ENCODE measurements around the gene AMDHD2.

The AMDHD2 gene

DNA sequence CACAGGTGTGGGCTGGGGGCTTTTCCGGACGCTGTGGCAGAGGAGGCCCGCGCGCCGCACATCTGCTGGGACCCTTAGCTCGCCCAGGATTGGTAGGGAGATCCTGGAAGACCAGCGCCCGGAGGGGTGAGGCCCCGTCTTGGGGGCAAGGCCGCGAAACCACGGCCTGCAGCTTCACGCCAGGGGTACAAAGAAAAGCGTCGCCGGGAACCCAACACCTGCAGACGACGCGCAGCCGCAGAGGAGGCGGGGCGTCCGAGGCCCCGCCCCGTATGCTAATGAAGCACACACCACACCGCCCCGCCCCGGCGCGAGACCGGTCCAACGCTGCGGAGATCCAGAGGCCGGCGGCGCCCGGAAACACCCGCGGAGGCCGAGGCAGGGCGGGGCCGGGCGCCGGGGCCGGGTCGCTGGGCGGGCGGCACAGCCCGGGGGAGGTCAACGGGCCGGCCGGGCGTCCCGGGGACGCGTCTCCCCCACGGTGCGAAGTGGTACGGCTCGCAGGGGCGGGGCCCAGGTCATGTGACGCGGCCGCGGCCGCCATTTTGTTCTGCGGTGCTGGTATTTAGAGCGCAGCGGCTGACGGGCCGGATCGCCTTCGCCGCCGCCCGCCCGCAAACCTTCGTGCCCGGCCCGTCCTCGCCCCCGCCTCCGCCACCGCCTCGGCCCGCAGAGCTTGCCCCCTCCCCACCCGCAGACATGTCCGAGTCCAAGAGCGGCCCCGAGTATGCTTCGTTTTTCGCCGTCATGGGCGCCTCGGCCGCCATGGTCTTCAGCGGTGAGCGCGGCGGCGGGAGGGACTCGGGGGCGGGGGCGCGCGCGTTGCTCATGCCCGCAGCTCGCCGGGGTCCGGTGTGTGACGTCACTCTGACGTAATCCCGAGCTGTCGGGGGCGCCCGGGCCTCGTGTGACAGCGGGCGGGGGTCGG lies 6.5 kb upstream of the AMDHD2 start, which contains the start of gene ATP6V0C (continued):
- TF ChIP-seq, protein P1, sequence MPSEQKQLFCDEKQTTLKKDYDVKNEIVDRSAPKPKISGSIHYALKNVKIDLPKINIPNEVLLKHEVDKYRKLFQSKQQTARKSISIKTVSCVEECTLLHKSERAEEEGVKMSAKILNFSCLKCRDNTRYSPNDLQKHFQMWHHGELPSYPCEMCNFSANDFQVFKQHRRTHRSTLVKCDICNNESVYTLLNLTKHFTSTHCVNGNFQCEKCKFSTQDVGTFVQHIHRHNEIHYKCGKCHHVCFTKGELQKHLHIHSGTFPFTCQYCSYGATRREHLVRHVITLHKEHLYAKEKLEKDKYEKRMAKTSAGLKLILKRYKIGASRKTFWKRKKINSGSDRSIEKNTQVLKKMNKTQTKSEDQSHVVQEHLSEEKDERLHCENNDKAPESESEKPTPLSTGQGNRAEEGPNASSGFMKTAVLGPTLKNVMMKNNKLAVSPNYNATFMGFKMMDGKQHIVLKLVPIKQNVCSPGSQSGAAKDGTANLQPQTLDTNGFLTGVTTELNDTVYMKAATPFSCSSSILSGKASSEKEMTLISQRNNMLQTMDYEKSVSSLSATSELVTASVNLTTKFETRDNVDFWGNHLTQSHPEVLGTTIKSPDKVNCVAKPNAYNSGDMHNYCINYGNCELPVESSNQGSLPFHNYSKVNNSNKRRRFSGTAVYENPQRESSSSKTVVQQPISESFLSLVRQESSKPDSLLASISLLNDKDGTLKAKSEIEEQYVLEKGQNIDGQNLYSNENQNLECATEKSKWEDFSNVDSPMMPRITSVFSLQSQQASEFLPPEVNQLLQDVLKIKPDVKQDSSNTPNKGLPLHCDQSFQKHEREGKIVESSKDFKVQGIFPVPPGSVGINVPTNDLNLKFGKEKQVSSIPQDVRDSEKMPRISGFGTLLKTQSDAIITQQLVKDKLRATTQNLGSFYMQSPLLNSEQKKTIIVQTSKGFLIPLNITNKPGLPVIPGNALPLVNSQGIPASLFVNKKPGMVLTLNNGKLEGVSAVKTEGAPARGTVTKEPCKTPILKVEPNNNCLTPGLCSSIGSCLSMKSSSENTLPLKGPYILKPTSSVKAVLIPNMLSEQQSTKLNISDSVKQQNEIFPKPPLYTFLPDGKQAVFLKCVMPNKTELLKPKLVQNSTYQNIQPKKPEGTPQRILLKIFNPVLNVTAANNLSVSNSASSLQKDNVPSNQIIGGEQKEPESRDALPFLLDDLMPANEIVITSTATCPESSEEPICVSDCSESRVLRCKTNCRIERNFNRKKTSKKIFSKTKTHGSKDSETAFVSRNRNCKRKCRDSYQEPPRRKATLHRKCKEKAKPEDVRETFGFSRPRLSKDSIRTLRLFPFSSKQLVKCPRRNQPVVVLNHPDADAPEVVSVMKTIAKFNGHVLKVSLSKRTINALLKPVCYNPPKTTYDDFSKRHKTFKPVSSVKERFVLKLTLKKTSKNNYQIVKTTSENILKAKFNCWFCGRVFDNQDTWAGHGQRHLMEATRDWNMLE (tag by site-specific recombination; conservative IDR thresholded peaks at IDR 0.05; ENCODE audit: low read depth), result no peak
- TF ChIP-seq EGR2 (tag by site-specific recombination; IDR thresholded peaks at IDR 0.05; ENCODE audit: low read depth) (peak; percentile 64), ZNF112 (tag by site-specific recombination; IDR thresholded peaks at IDR 0.05) (no peak), ZNF514 (tag by site-specific recombination; IDR thresholded peaks at IDR 0.05) (no peak), KLF1 (tag by site-specific recombination; IDR thresholded peaks at IDR 0.05) (peak; percentile 49; the same call in 1 of the 2 replicates), ZBTB8A (tag by site-specific recombination; IDR thresholded peaks at IDR 0.05) (peak; percentile 84), ZBTB48 (tag by site-specific recombination; IDR thresholded peaks at IDR 0.05) (peak; percentile 42; the same call in 1 of the 2 replicates), ZNF76 (tag by site-specific recombination; IDR thresholded peaks at IDR 0.05; ENCODE audit: borderline replicate concordance, low read depth) (peak; percentile 73; the same call in 1 of the 2 replicates), YY1 (tag by site-specific recombination; IDR thresholded peaks at IDR 0.05) (peak; percentile 87), ZNF366 (tag by site-specific recombination; conservative IDR thresholded peaks at IDR 0.05) (no peak), ZFP69B (tag by site-specific recombination; IDR thresholded peaks at IDR 0.05) (0 out of 2 replicates have a peak, but pooled peaks have one; percentile 21), ZNF24 (tag by site-specific recombination; IDR thresholded peaks at IDR 0.05) (peak; percentile 22; the same call in 1 of the 2 replicates), FEZF1 (tag by site-specific recombination; IDR thresholded peaks at IDR 0.05) (no peak), SALL2 (tag by site-specific recombination; IDR thresholded peaks at IDR 0.05; ENCODE audit: borderline replicate concordance) (no peak), ZNF2 (tag by site-specific recombination; IDR thresholded peaks at IDR 0.05) (0 out of 2 replicates have a peak, but pooled peaks have one; percentile 29), KLF9 (tag by site-specific recombination; IDR thresholded peaks at IDR 0.05; ENCODE audit: low read depth) (peak; percentile 74), ZNF423 (tag by site-specific recombination; IDR thresholded peaks at IDR 0.05) (no peak), BCL11B (tag by site-specific recombination; IDR thresholded peaks at IDR 0.05; ENCODE audit: low read depth) (peak; percentile 29; the same call in 1 of the 2 replicates), ZBTB1 (tag by site-specific recombination; IDR thresholded peaks at IDR 0.05) (0 out of 2 replicates have a peak, but pooled peaks have one; percentile 70), ZNF157 (tag by site-specific recombination; IDR thresholded peaks at IDR 0.05) (no peak), ZBTB17 (tag by site-specific recombination; IDR thresholded peaks at IDR 0.05) (no peak), REPIN1 (tag by site-specific recombination; IDR thresholded peaks at IDR 0.05; ENCODE audit: low read depth) (no peak)
- TF ChIP-seq, protein P2, sequence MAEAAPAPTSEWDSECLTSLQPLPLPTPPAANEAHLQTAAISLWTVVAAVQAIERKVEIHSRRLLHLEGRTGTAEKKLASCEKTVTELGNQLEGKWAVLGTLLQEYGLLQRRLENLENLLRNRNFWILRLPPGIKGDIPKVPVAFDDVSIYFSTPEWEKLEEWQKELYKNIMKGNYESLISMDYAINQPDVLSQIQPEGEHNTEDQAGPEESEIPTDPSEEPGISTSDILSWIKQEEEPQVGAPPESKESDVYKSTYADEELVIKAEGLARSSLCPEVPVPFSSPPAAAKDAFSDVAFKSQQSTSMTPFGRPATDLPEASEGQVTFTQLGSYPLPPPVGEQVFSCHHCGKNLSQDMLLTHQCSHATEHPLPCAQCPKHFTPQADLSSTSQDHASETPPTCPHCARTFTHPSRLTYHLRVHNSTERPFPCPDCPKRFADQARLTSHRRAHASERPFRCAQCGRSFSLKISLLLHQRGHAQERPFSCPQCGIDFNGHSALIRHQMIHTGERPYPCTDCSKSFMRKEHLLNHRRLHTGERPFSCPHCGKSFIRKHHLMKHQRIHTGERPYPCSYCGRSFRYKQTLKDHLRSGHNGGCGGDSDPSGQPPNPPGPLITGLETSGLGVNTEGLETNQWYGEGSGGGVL (tag by site-specific recombination; IDR thresholded peaks at IDR 0.05), result peak; percentile 28; the same call in 1 of the 2 replicates
- TF ChIP-seq, protein P3, sequence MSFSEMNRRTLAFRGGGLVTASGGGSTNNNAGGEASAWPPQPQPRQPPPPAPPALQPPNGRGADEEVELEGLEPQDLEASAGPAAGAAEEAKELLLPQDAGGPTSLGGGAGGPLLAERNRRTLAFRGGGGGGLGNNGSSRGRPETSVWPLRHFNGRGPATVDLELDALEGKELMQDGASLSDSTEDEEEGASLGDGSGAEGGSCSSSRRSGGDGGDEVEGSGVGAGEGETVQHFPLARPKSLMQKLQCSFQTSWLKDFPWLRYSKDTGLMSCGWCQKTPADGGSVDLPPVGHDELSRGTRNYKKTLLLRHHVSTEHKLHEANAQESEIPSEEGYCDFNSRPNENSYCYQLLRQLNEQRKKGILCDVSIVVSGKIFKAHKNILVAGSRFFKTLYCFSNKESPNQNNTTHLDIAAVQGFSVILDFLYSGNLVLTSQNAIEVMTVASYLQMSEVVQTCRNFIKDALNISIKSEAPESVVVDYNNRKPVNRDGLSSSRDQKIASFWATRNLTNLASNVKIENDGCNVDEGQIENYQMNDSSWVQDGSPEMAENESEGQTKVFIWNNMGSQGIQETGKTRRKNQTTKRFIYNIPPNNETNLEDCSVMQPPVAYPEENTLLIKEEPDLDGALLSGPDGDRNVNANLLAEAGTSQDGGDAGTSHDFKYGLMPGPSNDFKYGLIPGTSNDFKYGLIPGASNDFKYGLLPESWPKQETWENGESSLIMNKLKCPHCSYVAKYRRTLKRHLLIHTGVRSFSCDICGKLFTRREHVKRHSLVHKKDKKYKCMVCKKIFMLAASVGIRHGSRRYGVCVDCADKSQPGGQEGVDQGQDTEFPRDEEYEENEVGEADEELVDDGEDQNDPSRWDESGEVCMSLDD (tag by site-specific recombination; IDR thresholded peaks at IDR 0.05), result no peak
- TF ChIP-seq, protein P4, sequence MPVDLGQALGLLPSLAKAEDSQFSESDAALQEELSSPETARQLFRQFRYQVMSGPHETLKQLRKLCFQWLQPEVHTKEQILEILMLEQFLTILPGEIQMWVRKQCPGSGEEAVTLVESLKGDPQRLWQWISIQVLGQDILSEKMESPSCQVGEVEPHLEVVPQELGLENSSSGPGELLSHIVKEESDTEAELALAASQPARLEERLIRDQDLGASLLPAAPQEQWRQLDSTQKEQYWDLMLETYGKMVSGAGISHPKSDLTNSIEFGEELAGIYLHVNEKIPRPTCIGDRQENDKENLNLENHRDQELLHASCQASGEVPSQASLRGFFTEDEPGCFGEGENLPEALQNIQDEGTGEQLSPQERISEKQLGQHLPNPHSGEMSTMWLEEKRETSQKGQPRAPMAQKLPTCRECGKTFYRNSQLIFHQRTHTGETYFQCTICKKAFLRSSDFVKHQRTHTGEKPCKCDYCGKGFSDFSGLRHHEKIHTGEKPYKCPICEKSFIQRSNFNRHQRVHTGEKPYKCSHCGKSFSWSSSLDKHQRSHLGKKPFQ (tag by site-specific recombination; IDR thresholded peaks at IDR 0.05), result no peak
- TF ChIP-seq, protein P5, sequence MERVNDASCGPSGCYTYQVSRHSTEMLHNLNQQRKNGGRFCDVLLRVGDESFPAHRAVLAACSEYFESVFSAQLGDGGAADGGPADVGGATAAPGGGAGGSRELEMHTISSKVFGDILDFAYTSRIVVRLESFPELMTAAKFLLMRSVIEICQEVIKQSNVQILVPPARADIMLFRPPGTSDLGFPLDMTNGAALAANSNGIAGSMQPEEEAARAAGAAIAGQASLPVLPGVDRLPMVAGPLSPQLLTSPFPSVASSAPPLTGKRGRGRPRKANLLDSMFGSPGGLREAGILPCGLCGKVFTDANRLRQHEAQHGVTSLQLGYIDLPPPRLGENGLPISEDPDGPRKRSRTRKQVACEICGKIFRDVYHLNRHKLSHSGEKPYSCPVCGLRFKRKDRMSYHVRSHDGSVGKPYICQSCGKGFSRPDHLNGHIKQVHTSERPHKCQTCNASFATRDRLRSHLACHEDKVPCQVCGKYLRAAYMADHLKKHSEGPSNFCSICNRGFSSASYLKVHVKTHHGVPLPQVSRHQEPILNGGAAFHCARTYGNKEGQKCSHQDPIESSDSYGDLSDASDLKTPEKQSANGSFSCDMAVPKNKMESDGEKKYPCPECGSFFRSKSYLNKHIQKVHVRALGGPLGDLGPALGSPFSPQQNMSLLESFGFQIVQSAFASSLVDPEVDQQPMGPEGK (tag by site-specific recombination; IDR thresholded peaks at IDR 0.05), result peak; percentile 39
